Activated CD4-positive, alpha-beta T cell treated with anti-CD3 and anti-CD28 coated beads for 48 hours (primary cell): ENCODE measurements around the gene RPL36AL.

Experiments used
- DNase-seq: peaks from one replicate; pipeline ENCODE4 v3.0.0-alpha.2; 2020

RPL36AL gene

GRCh38 chr14:49578141-49578540, 42.3 kb downstream of the RPL36AL start:
- no peak for DNase-seq

GRCh38 chr14:49574038-49574437, 46.4 kb downstream of the RPL36AL start:
- DNase-seq = no peak

GRCh38 chr14:49569281-49569680, 51.1 kb downstream of the RPL36AL start:
- DNase-seq = no peak
